ENCODE data around the gene LILRB1.

The LILRB1 gene

DNA sequence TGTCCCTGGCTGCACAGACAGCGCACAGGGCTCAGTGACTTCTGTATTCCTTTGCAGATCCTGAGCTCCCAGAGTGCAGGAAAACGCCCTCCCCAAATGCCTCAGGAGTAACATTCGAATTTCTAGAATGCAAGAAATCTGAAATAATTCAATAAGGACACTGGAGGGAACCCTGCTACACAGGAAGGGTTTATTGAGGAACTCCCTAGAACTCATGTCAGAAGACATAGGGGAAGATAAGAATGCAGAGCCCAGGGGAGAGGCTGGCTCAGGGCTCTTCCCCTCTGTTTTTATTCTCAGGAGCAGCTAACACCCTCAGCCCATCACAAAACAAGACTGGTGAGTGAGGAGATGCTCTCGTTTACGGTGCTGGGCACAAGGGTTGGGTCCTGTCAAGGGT is 30.1 kb upstream of the LILRB1 start:
- DNase-seq: no peak
- Histone ChIP-seq H3K27ac (no peak overlapping the region), H3K4me3 (ENCODE audit: low read depth, low read length) (no peak overlapping the region), H3K36me3 (replicated peaks) (no peaks in the 10 kb centered on the region), H3K27me3 (replicated peaks) (no peaks in the 10 kb centered on the region)
- in situ Hi-C loops (cut with HindIII; ENCODE audit: low pct_ligation_motif_present, low sequenced_read_pairs): no loop called here
- no peak for TF ChIP-seq CTCF (IDR thresholded peaks at IDR 0.05; ENCODE audit: low read depth, low read length, missing control alignments)

DNA sequence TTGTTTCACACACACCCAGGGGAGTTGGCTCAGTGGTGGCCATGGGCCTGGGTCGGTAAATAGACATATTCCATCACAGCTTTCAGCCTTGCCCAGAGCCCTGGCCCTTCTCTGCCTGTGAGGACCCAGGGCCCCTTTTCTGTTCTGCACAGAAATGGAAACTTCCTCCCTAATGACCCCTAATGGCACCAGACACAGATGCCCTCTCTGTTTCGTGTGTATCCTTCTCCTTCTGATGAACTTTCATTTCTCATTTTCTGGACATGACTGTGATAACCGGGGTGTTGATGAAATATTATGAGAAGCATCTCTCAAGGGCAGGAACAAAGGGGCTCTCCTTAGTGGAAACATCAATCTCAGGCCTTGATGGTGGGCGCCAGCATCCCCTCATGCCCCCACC is 24.1 kb upstream of the LILRB1 start:
- no peak for DNase-seq
- Histone ChIP-seq H3K27ac (no peak overlapping the region), H3K36me3 (replicated peaks) (no peaks in the 10 kb centered on the region), H3K27me3 (replicated peaks) (no peaks in the 10 kb centered on the region), H3K4me3 (ENCODE audit: low read depth, low read length) (no peak overlapping the region)
- no peak for TF ChIP-seq CTCF (IDR thresholded peaks at IDR 0.05; ENCODE audit: low read depth, low read length, missing control alignments)
- in situ Hi-C loops (cut with HindIII; ENCODE audit: low pct_ligation_motif_present, low sequenced_read_pairs): no loop called here

DNA sequence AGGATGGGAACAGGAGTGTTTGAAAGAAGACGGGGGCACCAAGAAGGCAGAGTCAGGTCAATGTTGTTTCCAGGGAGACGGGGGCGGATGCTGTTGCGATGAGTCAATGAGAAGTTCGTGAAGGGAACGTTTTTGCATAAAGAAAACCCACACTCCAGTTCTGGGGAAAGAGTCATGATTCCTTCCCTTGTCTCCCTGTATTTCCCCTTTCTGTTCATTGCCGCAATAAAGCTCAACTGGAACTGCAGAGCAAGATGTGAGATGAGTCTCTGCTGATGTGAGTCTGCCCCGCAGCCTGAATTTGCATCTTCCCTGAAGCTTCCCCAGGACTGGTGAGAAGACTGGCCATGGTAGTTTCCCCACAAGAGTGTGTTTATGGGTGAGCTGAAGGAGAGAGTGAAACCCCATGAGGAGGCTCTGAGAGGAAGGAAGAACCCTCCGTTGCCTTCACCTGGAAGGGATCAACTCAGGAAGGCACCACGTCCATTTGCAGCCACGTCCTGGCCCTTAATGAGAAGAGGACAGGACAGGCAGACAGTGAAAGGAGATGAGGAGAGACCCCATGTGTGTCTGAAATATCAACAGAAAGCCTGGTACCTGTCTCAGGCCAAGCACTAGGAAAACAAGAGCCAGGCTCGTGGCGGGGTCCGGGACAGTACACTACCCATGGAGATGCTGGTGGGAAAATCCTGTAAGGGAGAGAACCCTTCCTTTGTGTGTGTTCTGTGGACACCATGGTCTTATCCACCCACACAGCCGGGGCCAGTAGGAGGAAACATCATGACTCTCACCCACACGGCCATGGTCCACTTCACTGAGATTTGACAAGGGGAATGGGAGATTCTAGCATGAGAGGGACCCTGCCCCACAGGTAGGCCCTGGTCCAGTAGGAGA is 23.1 kb upstream of the LILRB1 start:
- no peaks in the 10 kb centered on the region for H3K27me3 ChIP-seq (replicated peaks)
- no peak for DNase-seq
- no peak overlapping the region for H3K27ac ChIP-seq
- H3K4me3 ChIP-seq (ENCODE audit: low read depth, low read length): no peak overlapping the region
- in situ Hi-C loops (cut with HindIII; ENCODE audit: low pct_ligation_motif_present, low sequenced_read_pairs): no loop called here
- TF ChIP-seq CTCF (IDR thresholded peaks at IDR 0.05; ENCODE audit: low read depth, low read length, missing control alignments): no peak
- H3K36me3 ChIP-seq (replicated peaks): no peaks in the 10 kb centered on the region

GRCh38 chr19:54607785-54608150 is 22.5 kb upstream of the LILRB1 start:
- Histone ChIP-seq H3K36me3 (replicated peaks) (no peaks in the 10 kb centered on the region), H3K27ac (no peak overlapping the region), H3K4me3 (ENCODE audit: low read depth, low read length) (no peak overlapping the region), H3K27me3 (replicated peaks) (no peaks in the 10 kb centered on the region)
- in situ Hi-C loops (cut with HindIII; ENCODE audit: low pct_ligation_motif_present, low sequenced_read_pairs): no loop called here
- no peak for DNase-seq
- no peak for TF ChIP-seq CTCF (IDR thresholded peaks at IDR 0.05; ENCODE audit: low read depth, low read length, missing control alignments)

GRCh38 chr19:54608205-54608604 is 22.1 kb upstream of the LILRB1 start:
- H3K4me3 ChIP-seq (ENCODE audit: low read depth, low read length): no peak overlapping the region

More at GRCh38 chr19:54608205-54608604, 22.1 kb upstream of the LILRB1 start:
- no peak for DNase-seq
- Histone ChIP-seq H3K36me3 (replicated peaks) (no peaks in the 10 kb centered on the region), H3K27ac (no peak overlapping the region), H3K27me3 (replicated peaks) (no peaks in the 10 kb centered on the region)
- in situ Hi-C loops (cut with HindIII; ENCODE audit: low pct_ligation_motif_present, low sequenced_read_pairs): no loop called here
- TF ChIP-seq CTCF (IDR thresholded peaks at IDR 0.05; ENCODE audit: low read depth, low read length, missing control alignments): no peak
